ENCODE results near the gene UGGT1. TPM values are rescaled to one million over a fixed set of nuclear protein-coding genes. Genes with fewer than 3 reads are reported as not detected.

UGGT1 gene
- total RNA-seq, 1 donor from 2014 or later = 67.9 TPM

- no peak for DNase-seq
- Mint-ChIP-seq H3K4me3 (ENCODE audit: unreplicated experiment) (no peak overlapping the region), H3K36me3 (ENCODE audit: unreplicated experiment) (no peaks in the 10 kb centered on the region), H3K27ac (ENCODE audit: unreplicated experiment) (no peak overlapping the region), H3K4me1 (ENCODE audit: low read depth, unreplicated experiment) (no peaks in the 10 kb centered on the region), H3K27me3 (ENCODE audit: unreplicated experiment) (no peaks in the 10 kb centered on the region), H3K9me3 (ENCODE audit: unreplicated experiment) (no peaks in the 10 kb centered on the region)
- no peak for TF ChIP-seq CTCF (IDR thresholded peaks at IDR 0.05; ENCODE audit: partially characterized antibody, unreplicated experiment)
These were observed 68.4 kb downstream of the UGGT1 start for GRCh38 chr2:128159437-128159836.

GRCh38 chr2:128160616-128161275 lies 69.7 kb downstream of the UGGT1 start:
- Mint-ChIP-seq H3K9me3 (ENCODE audit: unreplicated experiment) (no peaks in the 10 kb centered on the region), H3K36me3 (ENCODE audit: unreplicated experiment) (no peaks in the 10 kb centered on the region)

GRCh38 chr2:128162266-128162665 lies 71.3 kb downstream of the UGGT1 start:
- H3K4me1 Mint-ChIP-seq (ENCODE audit: low read depth, unreplicated experiment) = peaks cover 4% of the 10 kb centered on the region
- no peaks in the 10 kb centered on the region for H3K27me3 Mint-ChIP-seq (ENCODE audit: unreplicated experiment)
- no peak overlapping the region for H3K4me3 Mint-ChIP-seq (ENCODE audit: unreplicated experiment)
- no peak for DNase-seq
- no peak overlapping the region for H3K27ac Mint-ChIP-seq (ENCODE audit: unreplicated experiment)
- no peaks in the 10 kb centered on the region for H3K36me3 Mint-ChIP-seq (ENCODE audit: unreplicated experiment)
- no peak for TF ChIP-seq CTCF (IDR thresholded peaks at IDR 0.05; ENCODE audit: partially characterized antibody, unreplicated experiment)
- H3K9me3 Mint-ChIP-seq (ENCODE audit: unreplicated experiment) = no peaks in the 10 kb centered on the region

More at GRCh38 chr2:128160616-128161275, 69.7 kb downstream of the UGGT1 start:
- Mint-ChIP-seq H3K27me3 (ENCODE audit: unreplicated experiment) (no peaks in the 10 kb centered on the region), H3K4me3 (ENCODE audit: unreplicated experiment) (no peak overlapping the region), H3K27ac (ENCODE audit: unreplicated experiment) (no peak overlapping the region), H3K4me1 (ENCODE audit: low read depth, unreplicated experiment) (no peaks in the 10 kb centered on the region)
- DNase-seq = no peak
- TF ChIP-seq CTCF (IDR thresholded peaks at IDR 0.05; ENCODE audit: partially characterized antibody, unreplicated experiment) = no peak

GRCh38 chr2:128164311-128164710 lies 73.3 kb downstream of the UGGT1 start:
- Mint-ChIP-seq H3K9me3 (ENCODE audit: unreplicated experiment) (no peaks in the 10 kb centered on the region), H3K27me3 (ENCODE audit: unreplicated experiment) (no peaks in the 10 kb centered on the region), H3K4me3 (ENCODE audit: unreplicated experiment) (no peak overlapping the region), H3K36me3 (ENCODE audit: unreplicated experiment) (no peaks in the 10 kb centered on the region), H3K4me1 (ENCODE audit: low read depth, unreplicated experiment) (peaks cover 9% of the 10 kb centered on the region), H3K27ac (ENCODE audit: unreplicated experiment) (no peak overlapping the region)
- DNase-seq = no peak
- no peak for TF ChIP-seq CTCF (IDR thresholded peaks at IDR 0.05; ENCODE audit: partially characterized antibody, unreplicated experiment)

GRCh38 chr2:128166746-128167353 lies 75.8 kb downstream of the UGGT1 start:
- H3K27ac Mint-ChIP-seq (ENCODE audit: unreplicated experiment) = no peak overlapping the region
- TF ChIP-seq CTCF (IDR thresholded peaks at IDR 0.05; ENCODE audit: partially characterized antibody, unreplicated experiment) = no peak
- no peaks in the 10 kb centered on the region for H3K36me3 Mint-ChIP-seq (ENCODE audit: unreplicated experiment)

More at GRCh38 chr2:128166746-128167353, 75.8 kb downstream of the UGGT1 start:
- Mint-ChIP-seq H3K27me3 (ENCODE audit: unreplicated experiment) (no peaks in the 10 kb centered on the region), H3K9me3 (ENCODE audit: unreplicated experiment) (no peaks in the 10 kb centered on the region), H3K4me1 (ENCODE audit: low read depth, unreplicated experiment) (peaks cover 9% of the 10 kb centered on the region), H3K4me3 (ENCODE audit: unreplicated experiment) (no peak overlapping the region)
- DNase-seq = no peak

Data from glutamatergic neuron (in vitro differentiated cells).